ENCODE measurements around the gene RAB11FIP3. TPM values are rescaled to one million over a fixed set of nuclear protein-coding genes. Genes with fewer than 3 reads are reported as not detected.

The RAB11FIP3 gene
- total RNA-seq, 1 donor from 2014 or later = 52.1 TPM

GRCh38 chr16:520847-521246 is 95.4 kb downstream of the RAB11FIP3 start:
- Mint-ChIP-seq H3K36me3 (no peaks in the 10 kb centered on the region), H3K4me3 (no peak overlapping the region), H3K27ac (no peak overlapping the region), H3K9me3 (no peaks in the 10 kb centered on the region), H3K27me3 (no peaks in the 10 kb centered on the region), H3K4me1 (ENCODE audit: unreplicated experiment) (no peaks in the 10 kb centered on the region)
- no peak for TF ChIP-seq CTCF (conservative IDR thresholded peaks at IDR 0.05)
- DNase-seq (ENCODE audit: extremely low spot score, unreplicated experiment) = no peak

- TF ChIP-seq CTCF (conservative IDR thresholded peaks at IDR 0.05) = no peak
- H3K27ac Mint-ChIP-seq = no peak overlapping the region
- no peaks in the 10 kb centered on the region for H3K27me3 Mint-ChIP-seq
- H3K36me3 Mint-ChIP-seq = no peaks in the 10 kb centered on the region
- peaks cover 3% of the 10 kb centered on the region for H3K4me1 Mint-ChIP-seq (ENCODE audit: unreplicated experiment)
- DNase-seq (ENCODE audit: extremely low spot score, unreplicated experiment) = no peak
- H3K9me3 Mint-ChIP-seq = no peaks in the 10 kb centered on the region
- H3K4me3 Mint-ChIP-seq = no peak overlapping the region
These were observed 96.1 kb downstream of the RAB11FIP3 start for GRCh38 chr16:521381-522210.

DNA sequence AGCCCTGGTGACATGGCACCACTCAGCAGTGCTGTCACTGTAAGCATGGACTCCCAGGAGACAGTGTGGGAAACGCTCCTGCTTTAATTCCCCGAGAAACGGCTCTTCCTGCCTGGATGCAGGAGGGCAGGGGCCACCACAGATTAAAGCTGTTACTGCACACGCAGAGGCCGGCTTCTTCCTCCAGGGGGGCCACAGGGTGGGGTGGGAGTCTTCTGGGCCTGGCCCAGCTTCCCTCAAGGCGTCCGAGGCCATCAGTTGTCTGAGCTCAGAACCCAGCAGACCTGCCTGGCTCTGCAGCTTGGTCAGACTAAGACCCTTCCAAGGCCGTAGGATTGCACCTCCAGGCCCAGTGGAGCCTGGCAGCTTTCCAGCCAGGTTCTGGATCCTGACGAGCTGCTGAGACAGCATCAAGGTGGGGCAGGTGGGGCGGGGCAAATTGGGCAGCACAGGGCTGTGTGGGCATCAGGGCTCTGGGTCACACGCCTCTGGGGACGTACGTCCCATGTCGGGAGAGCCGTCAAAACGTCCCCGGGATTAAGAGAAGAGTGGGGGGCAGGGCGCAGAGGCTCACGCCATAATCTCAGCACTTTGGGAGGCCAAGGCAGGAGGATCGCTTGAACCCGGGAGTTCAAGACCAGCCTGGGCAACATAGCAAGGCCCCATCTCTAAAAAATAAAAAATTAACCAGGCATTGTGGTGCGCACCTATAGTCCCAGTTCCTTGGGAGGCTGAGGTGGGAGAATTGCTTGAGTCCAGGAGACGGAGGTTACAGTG is 97.1 kb downstream of the RAB11FIP3 start:
- Mint-ChIP-seq H3K4me3 (peak overlapping the region; percentile 54), H3K9me3 (no peaks in the 10 kb centered on the region), H3K36me3 (no peaks in the 10 kb centered on the region), H3K4me1 (ENCODE audit: unreplicated experiment) (peaks cover 4% of the 10 kb centered on the region), H3K27ac (peak overlapping the region; percentile 55), H3K27me3 (no peaks in the 10 kb centered on the region)
- no peak for TF ChIP-seq CTCF (conservative IDR thresholded peaks at IDR 0.05)
- no peak for DNase-seq (ENCODE audit: extremely low spot score, unreplicated experiment)

GRCh38 chr16:523097-523741 is 97.8 kb downstream of the RAB11FIP3 start:
- Mint-ChIP-seq H3K4me3 (peak overlapping the region; percentile 54), H3K9me3 (no peaks in the 10 kb centered on the region), H3K4me1 (ENCODE audit: unreplicated experiment) (peaks cover 4% of the 10 kb centered on the region), H3K27ac (peak overlapping the region; percentile 55), H3K27me3 (no peaks in the 10 kb centered on the region), H3K36me3 (no peaks in the 10 kb centered on the region)
- no peak for TF ChIP-seq CTCF (conservative IDR thresholded peaks at IDR 0.05)
- no peak for DNase-seq (ENCODE audit: extremely low spot score, unreplicated experiment)

GRCh38 chr16:524274-525040 is 99.0 kb downstream of the RAB11FIP3 start:
- H3K27ac Mint-ChIP-seq = peak overlapping the region; percentile 36
- H3K4me3 Mint-ChIP-seq = no peak overlapping the region
- peaks cover 4% of the 10 kb centered on the region for H3K4me1 Mint-ChIP-seq (ENCODE audit: unreplicated experiment)
- TF ChIP-seq CTCF (conservative IDR thresholded peaks at IDR 0.05) = no peak
- H3K9me3 Mint-ChIP-seq = no peaks in the 10 kb centered on the region
- DNase-seq (ENCODE audit: extremely low spot score, unreplicated experiment) = no peak
- H3K36me3 Mint-ChIP-seq = no peaks in the 10 kb centered on the region
- H3K27me3 Mint-ChIP-seq = no peaks in the 10 kb centered on the region

Data from type B pancreatic cell (in vitro differentiated cells).